GM10248 (cell line): ENCODE data around the gene MPPED2.

Source experiments
- CTCF ChIA-PET: fragments of 300-600 bp; sonication (Branson Sonifier 250); formaldehyde crosslinking; extraction: SDS; loops from one replicate; lab custom pipeline; 2021; ENCODE audit warnings: antibody characterized with exemption; lab: Yijun Ruan, JAX
- POLR2A ChIA-PET: fragments of 350-650 bp; sonication (Branson Sonifier 250); formaldehyde crosslinking; extraction: SDS; loops from one replicate; lab custom pipeline; 2020; ENCODE audit warnings: antibody characterized with exemption; lab: Yijun Ruan, JAX
- DNase-seq: peaks from one replicate; pipeline ENCODE4 v3.0.0; 2012; ENCODE audit errors: extremely low spot score
- CTCF ChIP-seq: IDR thresholded peaks from 2 replicates; pipeline ENCODE4 v1.5.1; 2012; ENCODE audit warnings: mild to moderate bottlenecking, low read depth; ENCODE audit errors: extremely low read depth, missing control alignments, control extremely low read depth

MPPED2 gene

GRCh38 chr11:30587269-30587812 is 1.2 kb upstream of the MPPED2 start:
- ChIA-PET POLR2A (no interaction called here), CTCF (no interaction called here)
- TF ChIP-seq CTCF: no peak

GRCh38 chr11:30585892-30586250 is 282 bp downstream of the MPPED2 start:
- POLR2A ChIA-PET: no interaction called here
- no peak for TF ChIP-seq CTCF
- CTCF ChIA-PET: interaction anchor here (1.0 kb wide), 1 partner anchor 14 kb away, joined by 3 read pairs; no protein-coding TSS in a partner anchor
- DNase-seq: peak; percentile 12

More at GRCh38 chr11:30587269-30587812, 1.2 kb upstream of the MPPED2 start:
- no peak for DNase-seq

GRCh38 chr11:30585125-30585891 is 845 bp downstream of the MPPED2 start:
- no peak for TF ChIP-seq CTCF
- DNase-seq: peak; percentile 29
- ChIA-PET CTCF (interaction anchor here (1.0 kb wide), 1 partner anchor 14 kb away, joined by 3 read pairs; no protein-coding TSS in a partner anchor), POLR2A (no interaction called here)

DNA sequence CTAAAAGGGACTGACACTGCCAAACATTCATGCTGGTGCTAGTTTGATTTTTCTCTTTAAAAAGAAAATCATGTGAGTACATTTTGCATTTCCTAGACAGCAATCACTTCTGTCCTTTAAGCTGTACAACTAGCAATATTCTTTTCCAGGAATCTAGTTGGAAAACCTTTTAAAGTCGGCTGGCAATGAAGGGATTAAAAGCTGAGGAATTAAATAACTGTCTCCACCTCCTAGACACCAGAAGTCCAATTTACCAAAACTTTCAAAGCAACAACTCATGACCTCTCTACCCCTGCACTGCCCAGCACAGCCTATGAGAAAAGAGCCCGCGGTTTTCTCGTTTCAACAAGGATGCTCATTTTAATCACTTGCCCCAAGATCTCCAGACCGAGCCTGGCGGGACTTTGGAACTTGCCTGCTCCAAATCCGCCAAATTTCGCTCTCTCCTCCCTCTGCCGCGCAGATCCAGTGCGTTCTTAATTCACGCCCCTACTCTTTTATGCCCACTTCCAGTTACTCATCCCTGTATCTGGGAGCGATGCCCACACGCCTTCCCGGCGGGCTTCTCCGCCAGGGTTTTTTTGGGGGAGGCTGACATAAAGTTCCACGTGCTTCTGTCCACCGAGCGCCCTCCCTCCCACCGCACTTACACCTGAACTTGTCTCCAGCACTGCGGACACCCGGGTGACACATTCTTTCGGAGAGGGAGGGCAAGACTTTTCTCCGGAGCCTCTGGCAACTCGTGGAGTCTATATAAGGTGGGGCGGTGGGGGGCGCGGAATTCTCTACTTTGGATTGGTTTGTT is 2.5 kb downstream of the MPPED2 start:
- ChIA-PET POLR2A (no interaction called here), CTCF (no interaction called here)
- no peak for TF ChIP-seq CTCF
- no peak for DNase-seq

- DNase-seq: no peak
- POLR2A ChIA-PET: no interaction called here
- CTCF ChIA-PET: interaction anchor here (0.6 kb wide), 1 partner anchor 10 kb away, joined by 3 read pairs; no protein-coding TSS in a partner anchor
- TF ChIP-seq CTCF: no peak
These were observed 3.4 kb downstream of the MPPED2 start for GRCh38 chr11:30582726-30583125.

DNA sequence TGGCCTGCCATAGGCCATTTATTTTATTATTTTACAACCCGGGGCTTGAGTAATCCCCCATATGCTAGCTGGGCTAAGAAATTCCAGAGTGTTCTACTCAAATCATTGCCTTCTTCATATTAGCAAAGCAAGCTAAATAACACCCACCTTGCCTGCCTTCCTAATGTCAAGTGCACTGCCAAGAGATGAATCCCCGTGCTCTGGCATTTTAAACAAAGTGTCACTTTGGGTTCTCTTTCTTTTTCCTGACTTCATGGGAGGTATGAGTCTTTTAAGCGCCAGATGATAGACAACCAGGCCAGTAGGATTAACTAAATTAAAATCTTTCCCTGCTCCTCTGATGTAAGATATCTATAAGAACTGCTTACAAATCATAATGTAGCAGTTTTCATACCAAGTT is 4.5 kb downstream of the MPPED2 start:
- CTCF ChIA-PET: no interaction called here
- no peak for TF ChIP-seq CTCF
- POLR2A ChIA-PET: no interaction called here
- no peak for DNase-seq
